Right lobe of liver (tissue), 6 donors: ENCODE results near the gene C6orf62. TPM values are rescaled to one million over a fixed set of nuclear protein-coding genes. Genes with fewer than 3 reads are reported as not detected.
"Not testable (repeated sequence)": the region's sequence is repeated elsewhere in the genome, so short reads cannot be mapped to it uniquely, and the experiment has no call there.

Source experiments
- ATAC-seq, 4 donors: fragments of 200-7000 bp; cut with Tn5 transposase; one replicate each; pipeline ENCODE4 v1.9.1; 2020; ENCODE audit warnings: mild to moderate bottlenecking in 4 of 4, moderate library complexity in 4 of 4
- DNase-seq, 3 donors: peaks; one replicate each; pipeline ENCODE4 v3.0.0-alpha.2; 2020
- H3K27ac ChIP-seq, 3 donors: fragments of 200-600 bp; one replicate each; pipeline ENCODE4 v1.8.0; 2022
- H3K27me3 ChIP-seq, 2 donors: fragments of 200-600 bp; one replicate each; pipeline ENCODE4 v1.8.0; 2022
- H3K36me3 ChIP-seq, 4 donors: fragments of 200-600 bp; sonication (generic) in 1 of 4; one replicate each; pipeline versions ENCODE4 v1.5.1 to v1.8.0; 2017 to 2022; ENCODE audit warnings: control low read depth in 1 of 4
- H3K4me1 ChIP-seq, 4 donors: fragments of 200-600 bp; sonication (generic) in 1 of 4; one replicate each; pipeline versions ENCODE4 v1.5.1 to v1.8.0; 2017 to 2022; ENCODE audit warnings: control low read depth in 1 of 4
- H3K4me3 ChIP-seq, 3 donors: fragments of 200-600 bp; one replicate each; pipeline ENCODE4 v1.8.0; 2022
- H3K9me3 ChIP-seq, 4 donors: fragments of 200-600 bp; sonication (generic) in 1 of 4; one replicate each; pipeline versions ENCODE4 v1.5.1 to v1.8.0; 2017 to 2022; ENCODE audit warnings: control low read depth in 1 of 4
- POLR2A ChIP-seq: fragments of 450-650 bp; IDR thresholded peaks from one replicate; pipeline ENCODE4 v1.6.1; 2017; ENCODE audit warnings: antibody characterized with exemption, mild to moderate bottlenecking
- WGBS: methylation state at CpG from one replicate; pipeline ENCODE4 v1.1.6; 2018; ENCODE audit warnings: low coverage, low lambda C conversion rate; ENCODE audit not compliant: insufficient coverage; ENCODE audit errors: missing lambda C conversion rate; 5-methylcytosine and 5-hydroxymethylcytosine counted together
- intact Hi-C, 2 donors: fragments of 100-400 bp; cut with DNase I; formaldehyde crosslinking; loops; one replicate each; pipeline versions ENCODE4 v1.11.2 to v1.14.1; 2022
- total RNA-seq, 6 experiments: library from RNA; depleted of rRNA in 2 of 6; stranded (reverse); fragments of >200 nt in 2 of 6; fragmentation: NEBNext Ultra II Directional in 3 of 6; extraction: Animal tissue kit (Norgen Biotek cat#: 25700) in 3 of 6; gene quantifications; one replicate each; pipeline versions ENCODE4 v1.1.0 to v1.2.4, GENCODE V29; 2016 to 2023
- TF ChIP-seq, protein P1 (sequence below), 4 donors: fragments of 200-600 bp in 3 of 4; fragments of 450-650 bp in 1 of 4; IDR thresholded peaks; one replicate each; pipeline versions ENCODE4 v1.5.1 to v1.8.0; 2016 to 2022; ENCODE audit warnings: antibody characterized with exemption in 4 of 4, mild to moderate bottlenecking in 2 of 4
- donor health status: DM: no; HTN: yes; CAD: no.
- donor health status: DM: no; HTN: no; CAD: no.
- donor health status: DM: no; HTN: no; CAD: no.
- donor health status: DM: no; HTN: yes; CAD: no.
- donor health status: DM: no; HTN: yes; CAD: no.

The C6orf62 gene
- total RNA-seq, 6 experiments from 2014 or later: 31.1 to 58.3 (median 48.7) TPM

DNA sequence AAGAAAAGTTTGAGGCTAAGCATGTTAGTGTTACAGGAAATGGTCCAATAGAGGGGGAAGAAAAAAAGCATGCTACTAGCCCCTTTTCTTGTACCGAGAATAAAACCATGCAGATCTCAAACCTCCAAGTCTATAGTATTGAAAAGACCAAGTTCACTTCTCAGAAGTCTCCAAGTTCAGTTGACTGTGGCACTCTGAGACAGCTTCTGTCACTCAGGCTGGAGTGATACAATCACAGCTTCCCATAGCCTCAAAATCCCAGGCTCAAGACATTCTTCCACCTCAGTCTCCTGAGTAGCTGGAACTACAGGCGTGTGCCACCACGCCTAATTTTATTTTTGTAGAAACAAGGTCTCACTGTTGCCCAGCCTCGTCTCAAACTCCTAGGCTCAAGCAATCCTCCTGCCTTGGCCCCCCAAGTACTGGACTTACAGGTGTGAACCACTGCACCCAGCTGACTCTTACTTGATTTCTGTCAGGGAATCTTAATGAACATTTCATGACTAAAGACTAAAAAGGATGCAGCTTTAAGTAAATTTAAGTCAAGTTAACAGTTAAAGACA is 16.2 kb downstream of the C6orf62 start:
- no peak for DNase-seq
- intact Hi-C loops: no loop called here
- Histone ChIP-seq H3K4me3 (no peak overlapping the region), H3K27me3 (no peaks in the 10 kb centered on the region), H3K4me1 (peaks cover 0 to 6% (median 2%) of the 10 kb centered on the region in 4 donors), H3K27ac (no peak overlapping the region), H3K9me3 (no peaks in the 10 kb centered on the region), H3K36me3 (peaks cover 13 to 70% (median 37%) of the 10 kb centered on the region in 4 donors)
- 58% methylated on average over 2 of the region's 4 CpGs for WGBS
- TF ChIP-seq POLR2A: no peak
- TF ChIP-seq, protein P1, sequence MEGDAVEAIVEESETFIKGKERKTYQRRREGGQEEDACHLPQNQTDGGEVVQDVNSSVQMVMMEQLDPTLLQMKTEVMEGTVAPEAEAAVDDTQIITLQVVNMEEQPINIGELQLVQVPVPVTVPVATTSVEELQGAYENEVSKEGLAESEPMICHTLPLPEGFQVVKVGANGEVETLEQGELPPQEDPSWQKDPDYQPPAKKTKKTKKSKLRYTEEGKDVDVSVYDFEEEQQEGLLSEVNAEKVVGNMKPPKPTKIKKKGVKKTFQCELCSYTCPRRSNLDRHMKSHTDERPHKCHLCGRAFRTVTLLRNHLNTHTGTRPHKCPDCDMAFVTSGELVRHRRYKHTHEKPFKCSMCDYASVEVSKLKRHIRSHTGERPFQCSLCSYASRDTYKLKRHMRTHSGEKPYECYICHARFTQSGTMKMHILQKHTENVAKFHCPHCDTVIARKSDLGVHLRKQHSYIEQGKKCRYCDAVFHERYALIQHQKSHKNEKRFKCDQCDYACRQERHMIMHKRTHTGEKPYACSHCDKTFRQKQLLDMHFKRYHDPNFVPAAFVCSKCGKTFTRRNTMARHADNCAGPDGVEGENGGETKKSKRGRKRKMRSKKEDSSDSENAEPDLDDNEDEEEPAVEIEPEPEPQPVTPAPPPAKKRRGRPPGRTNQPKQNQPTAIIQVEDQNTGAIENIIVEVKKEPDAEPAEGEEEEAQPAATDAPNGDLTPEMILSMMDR (IDR thresholded peaks at IDR 0.05): no peak
- ATAC-seq: no peak

- Histone ChIP-seq H3K27me3 (no peaks in the 10 kb centered on the region), H3K4me1 (peaks cover 0 to 6% (median 2%) of the 10 kb centered on the region in 4 donors), H3K4me3 (no peak overlapping the region), H3K27ac (no peak overlapping the region), H3K36me3 (peaks cover 0 to 40% (median 14%) of the 10 kb centered on the region in 4 donors), H3K9me3 (no peaks in the 10 kb centered on the region)
- no peak for TF ChIP-seq POLR2A
- TF ChIP-seq, protein P1 (IDR thresholded peaks at IDR 0.05): no peak
- no peak for DNase-seq
- peak in 2 of 4 donors; percentile 15 to 20 for ATAC-seq
- WGBS: 28% methylated on average over 3 of the region's 3 CpGs
- intact Hi-C loops: loop anchor here in 1 of 2 donors (10.0 kb wide), 1 partner anchor 115 kb away; no protein-coding TSS in a partner anchor
These were observed 19.2 kb downstream of the C6orf62 start for GRCh38 chr6:24699521-24700359.

- no peaks in the 10 kb centered on the region for H3K9me3 ChIP-seq
- DNase-seq (no peak), ATAC-seq (no peak)
- intact Hi-C loops: loop anchor here in 1 of 2 donors (10.0 kb wide), 1 partner anchor 111 kb away; no protein-coding TSS in a partner anchor
- H3K36me3 ChIP-seq: peaks cover 0 to 7% (median 0%) of the 10 kb centered on the region in 4 donors
- H3K4me1 ChIP-seq: peaks cover 0 to 8% (median 3%) of the 10 kb centered on the region in 4 donors
- no peak overlapping the region for H3K4me3 ChIP-seq
- H3K27ac ChIP-seq: no peak overlapping the region
- 85% methylated on average over 2 of the region's 2 CpGs for WGBS
- no peaks in the 10 kb centered on the region for H3K27me3 ChIP-seq
- TF ChIP-seq, protein P1 (IDR thresholded peaks at IDR 0.05): no peak
- no peak for TF ChIP-seq POLR2A
These were observed 22.9 kb downstream of the C6orf62 start for GRCh38 chr6:24696097-24696496.

DNA sequence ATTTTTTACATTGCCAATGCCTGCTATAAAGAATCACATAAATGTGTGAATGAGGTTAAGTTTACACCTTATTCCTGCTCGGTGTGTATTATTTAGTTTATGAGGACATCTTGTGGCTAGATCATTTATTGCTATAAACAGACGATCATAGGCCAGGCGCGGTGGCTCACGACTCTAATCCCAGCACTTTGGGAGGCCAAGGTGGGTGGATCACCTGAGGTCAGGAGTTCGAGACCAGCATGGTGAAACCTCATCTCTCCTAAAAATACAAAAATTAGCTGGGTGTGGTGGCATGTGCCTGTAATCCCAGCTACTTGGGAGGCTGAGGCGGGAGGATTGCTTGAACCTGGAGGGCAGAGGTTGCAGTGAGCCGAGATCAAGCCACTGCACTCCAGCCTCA is 23.3 kb downstream of the C6orf62 start:
- H3K27me3 ChIP-seq, H3K36me3 ChIP-seq, H3K9me3 ChIP-seq, H3K27ac ChIP-seq, H3K4me3 ChIP-seq: not testable (repeated sequence)
- intact Hi-C loops: loop anchor here in 1 of 2 donors (10.0 kb wide), 1 partner anchor 111 kb away; no protein-coding TSS in a partner anchor
- ATAC-seq (peak; percentile 82 to 90 (median 86)), DNase-seq (peak in 1 of 3 donors; percentile 35)
- TF ChIP-seq, protein P1 (IDR thresholded peaks at IDR 0.05): peak; percentile 43 to 70 (median 52)
- peaks cover 0 to 12% (median 5%) of the 10 kb centered on the region in 4 donors for H3K4me1 ChIP-seq
- 18% methylated on average over 8 of the region's 8 CpGs for WGBS
